ENCODE data around the gene GLCCI1. TPM values are rescaled to one million over a fixed set of nuclear protein-coding genes. Genes with fewer than 3 reads are reported as not detected.

GLCCI1 gene
- total RNA-seq, 1 experiment from 2014 or later, result 12.9 TPM

GRCh38 chr7:8005279-8005678, 36.7 kb downstream of the GLCCI1 start:
- BruUV-seq (replicated peaks), result no TSS peak
- no peak overlapping the region for H3K27ac Mint-ChIP-seq (ENCODE audit: unreplicated experiment)

GRCh38 chr7:8014399-8014798, 45.8 kb downstream of the GLCCI1 start:
- intact Hi-C loops (cut with micrococcal nuclease; ENCODE audit: unreplicated experiment), result no loop called here
- CTCF ChIA-PET, result no interaction called here

More at GRCh38 chr7:8005279-8005678, 36.7 kb downstream of the GLCCI1 start:
- Mint-ChIP-seq H3K36me3 (ENCODE audit: insufficient read depth, unreplicated experiment) (no peaks in the 10 kb centered on the region), H3K27me3 (ENCODE audit: unreplicated experiment) (no peaks in the 10 kb centered on the region), H3K4me3 (ENCODE audit: low read depth, unreplicated experiment) (no peak overlapping the region), H3K9me3 (ENCODE audit: low read depth, unreplicated experiment) (no peaks in the 10 kb centered on the region), H3K4me1 (ENCODE audit: low read depth, unreplicated experiment) (no peaks in the 10 kb centered on the region)
- no peak for DNase-seq
- TF ChIP-seq CTCF (IDR thresholded peaks at IDR 0.05; ENCODE audit: unreplicated experiment), result no peak
- intact Hi-C loops (cut with micrococcal nuclease; ENCODE audit: unreplicated experiment), result no loop called here
- CTCF ChIA-PET, result no interaction called here

GRCh38 chr7:8015100-8015745, 46.6 kb downstream of the GLCCI1 start:
- no peaks in the 10 kb centered on the region for H3K36me3 Mint-ChIP-seq (ENCODE audit: insufficient read depth, unreplicated experiment)
- H3K4me3 Mint-ChIP-seq (ENCODE audit: low read depth, unreplicated experiment), result no peak overlapping the region
- H3K4me1 Mint-ChIP-seq (ENCODE audit: low read depth, unreplicated experiment), result no peaks in the 10 kb centered on the region
- H3K9me3 Mint-ChIP-seq (ENCODE audit: low read depth, unreplicated experiment), result no peaks in the 10 kb centered on the region
- no peaks in the 10 kb centered on the region for H3K27me3 Mint-ChIP-seq (ENCODE audit: unreplicated experiment)
- no TSS peak for BruUV-seq (replicated peaks)
- H3K27ac Mint-ChIP-seq (ENCODE audit: unreplicated experiment), result no peak overlapping the region
- intact Hi-C loops (cut with micrococcal nuclease; ENCODE audit: unreplicated experiment), result no loop called here
- no peak for TF ChIP-seq CTCF (IDR thresholded peaks at IDR 0.05; ENCODE audit: unreplicated experiment)
- no peak for DNase-seq
- CTCF ChIA-PET, result no interaction called here

More at GRCh38 chr7:8014399-8014798, 45.8 kb downstream of the GLCCI1 start:
- no peak overlapping the region for H3K4me3 Mint-ChIP-seq (ENCODE audit: low read depth, unreplicated experiment)
- no peak for TF ChIP-seq CTCF (IDR thresholded peaks at IDR 0.05; ENCODE audit: unreplicated experiment)
- BruUV-seq (replicated peaks), result no TSS peak
- DNase-seq, result no peak
- H3K9me3 Mint-ChIP-seq (ENCODE audit: low read depth, unreplicated experiment), result no peaks in the 10 kb centered on the region
- no peaks in the 10 kb centered on the region for H3K4me1 Mint-ChIP-seq (ENCODE audit: low read depth, unreplicated experiment)
- no peaks in the 10 kb centered on the region for H3K36me3 Mint-ChIP-seq (ENCODE audit: insufficient read depth, unreplicated experiment)
- H3K27ac Mint-ChIP-seq (ENCODE audit: unreplicated experiment), result no peak overlapping the region
- H3K27me3 Mint-ChIP-seq (ENCODE audit: unreplicated experiment), result no peaks in the 10 kb centered on the region

GRCh38 chr7:8015746-8016120, 47.1 kb downstream of the GLCCI1 start:
- DNase-seq, result no peak
- H3K9me3 Mint-ChIP-seq (ENCODE audit: low read depth, unreplicated experiment), result no peaks in the 10 kb centered on the region
- H3K36me3 Mint-ChIP-seq (ENCODE audit: insufficient read depth, unreplicated experiment), result no peaks in the 10 kb centered on the region
- CTCF ChIA-PET, result no interaction called here
- no peak for TF ChIP-seq CTCF (IDR thresholded peaks at IDR 0.05; ENCODE audit: unreplicated experiment)
- no peak overlapping the region for H3K4me3 Mint-ChIP-seq (ENCODE audit: low read depth, unreplicated experiment)
- no peak overlapping the region for H3K27ac Mint-ChIP-seq (ENCODE audit: unreplicated experiment)
- H3K4me1 Mint-ChIP-seq (ENCODE audit: low read depth, unreplicated experiment), result no peaks in the 10 kb centered on the region
- intact Hi-C loops (cut with micrococcal nuclease; ENCODE audit: unreplicated experiment), result no loop called here
- no peaks in the 10 kb centered on the region for H3K27me3 Mint-ChIP-seq (ENCODE audit: unreplicated experiment)
- BruUV-seq (replicated peaks), result no TSS peak

Data from Calu3 (cell line).